HEK293 (cell line): ENCODE measurements around the gene EVX1.

ENCODE experiments used
- KLF1 ChIP-seq: fragments of 450-650 bp; formaldehyde crosslinking; IDR thresholded peaks from 2 replicates; pipeline ENCODE4 v1.5.1; 2016; ENCODE audit warnings: missing biosample characterization, missing genetic modification characterization
- YY1 ChIP-seq: fragments of 450-650 bp; formaldehyde crosslinking; IDR thresholded peaks from 2 replicates; pipeline ENCODE4 v1.5.1; 2018; ENCODE audit warnings: missing biosample characterization, missing genetic modification characterization
- ZBTB20 ChIP-seq: fragments of 450-650 bp; formaldehyde crosslinking; IDR thresholded peaks from 2 replicates; pipeline ENCODE4 v1.5.1; 2016; ENCODE audit warnings: missing biosample characterization, missing genetic modification characterization
- ZNF2 ChIP-seq: fragments of 450-650 bp; formaldehyde crosslinking; IDR thresholded peaks from 2 replicates; pipeline ENCODE4 v1.5.1; 2016; ENCODE audit warnings: missing biosample characterization, missing genetic modification characterization
- ZNF555 ChIP-seq: fragments of 450-650 bp; formaldehyde crosslinking; conservative IDR thresholded peaks from 2 replicates; pipeline ENCODE4 v1.5.1; 2017; ENCODE audit warnings: missing biosample characterization, mild to moderate bottlenecking, missing genetic modification characterization, inconsistent platforms
- ZNF596 ChIP-seq: fragments of 450-650 bp; IDR thresholded peaks from 2 replicates; pipeline ENCODE4 v1.5.0; 2018; ENCODE audit warnings: missing biosample characterization, mild to moderate bottlenecking, missing genetic modification characterization, moderate library complexity
- TF ChIP-seq, protein P1 (sequence below): fragments of 450-650 bp; formaldehyde crosslinking; IDR thresholded peaks from 2 replicates; pipeline ENCODE4 v1.5.1; 2016; ENCODE audit warnings: missing biosample characterization, missing genetic modification characterization

DNA sequence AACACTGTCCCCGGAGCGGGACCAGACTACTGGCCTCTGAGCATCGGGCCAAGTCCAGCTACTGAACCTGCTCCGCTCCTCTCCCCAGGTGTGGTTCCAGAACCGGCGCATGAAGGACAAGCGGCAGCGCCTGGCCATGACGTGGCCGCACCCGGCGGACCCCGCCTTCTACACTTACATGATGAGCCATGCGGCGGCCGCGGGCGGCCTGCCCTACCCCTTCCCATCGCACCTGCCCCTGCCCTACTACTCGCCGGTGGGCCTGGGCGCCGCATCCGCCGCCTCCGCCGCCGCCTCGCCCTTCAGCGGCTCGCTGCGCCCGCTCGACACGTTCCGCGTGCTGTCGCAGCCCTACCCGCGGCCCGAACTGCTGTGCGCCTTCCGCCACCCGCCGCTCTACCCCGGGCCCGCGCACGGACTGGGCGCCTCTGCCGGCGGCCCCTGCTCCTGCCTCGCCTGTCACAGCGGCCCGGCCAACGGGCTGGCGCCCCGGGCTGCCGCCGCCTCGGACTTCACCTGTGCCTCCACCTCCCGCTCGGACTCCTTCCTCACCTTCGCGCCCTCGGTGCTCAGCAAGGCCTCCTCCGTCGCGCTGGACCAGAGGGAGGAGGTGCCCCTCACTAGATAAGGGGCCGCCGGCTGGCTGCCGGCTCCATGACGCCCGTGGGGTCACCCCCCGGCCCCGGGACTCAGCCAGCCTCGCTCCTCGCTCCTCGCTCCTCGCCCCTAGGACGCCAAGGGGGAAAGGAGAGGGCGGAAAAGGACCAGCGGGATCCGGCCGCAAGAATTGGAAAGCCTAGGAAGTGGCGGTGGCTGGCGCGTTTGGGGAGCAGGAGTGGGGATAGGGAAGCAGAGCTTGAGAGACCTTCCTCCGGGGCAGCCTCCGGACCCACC lies 3.4 kb downstream of the EVX1 start:
- TF ChIP-seq KLF1 (tag by site-specific recombination) (no peak), ZNF596 (tag by site-specific recombination) (no peak), ZNF2 (no peak), YY1 (tag by site-specific recombination) (no peak), ZBTB20 (tag by site-specific recombination) (no peak), ZNF555 (tag by site-specific recombination) (no peak)
- TF ChIP-seq, protein P1, sequence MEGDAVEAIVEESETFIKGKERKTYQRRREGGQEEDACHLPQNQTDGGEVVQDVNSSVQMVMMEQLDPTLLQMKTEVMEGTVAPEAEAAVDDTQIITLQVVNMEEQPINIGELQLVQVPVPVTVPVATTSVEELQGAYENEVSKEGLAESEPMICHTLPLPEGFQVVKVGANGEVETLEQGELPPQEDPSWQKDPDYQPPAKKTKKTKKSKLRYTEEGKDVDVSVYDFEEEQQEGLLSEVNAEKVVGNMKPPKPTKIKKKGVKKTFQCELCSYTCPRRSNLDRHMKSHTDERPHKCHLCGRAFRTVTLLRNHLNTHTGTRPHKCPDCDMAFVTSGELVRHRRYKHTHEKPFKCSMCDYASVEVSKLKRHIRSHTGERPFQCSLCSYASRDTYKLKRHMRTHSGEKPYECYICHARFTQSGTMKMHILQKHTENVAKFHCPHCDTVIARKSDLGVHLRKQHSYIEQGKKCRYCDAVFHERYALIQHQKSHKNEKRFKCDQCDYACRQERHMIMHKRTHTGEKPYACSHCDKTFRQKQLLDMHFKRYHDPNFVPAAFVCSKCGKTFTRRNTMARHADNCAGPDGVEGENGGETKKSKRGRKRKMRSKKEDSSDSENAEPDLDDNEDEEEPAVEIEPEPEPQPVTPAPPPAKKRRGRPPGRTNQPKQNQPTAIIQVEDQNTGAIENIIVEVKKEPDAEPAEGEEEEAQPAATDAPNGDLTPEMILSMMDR (tag by site-specific recombination), result no peak
